Measurements from ENCODE around the gene NR1H3.

Gene NR1H3

DNA sequence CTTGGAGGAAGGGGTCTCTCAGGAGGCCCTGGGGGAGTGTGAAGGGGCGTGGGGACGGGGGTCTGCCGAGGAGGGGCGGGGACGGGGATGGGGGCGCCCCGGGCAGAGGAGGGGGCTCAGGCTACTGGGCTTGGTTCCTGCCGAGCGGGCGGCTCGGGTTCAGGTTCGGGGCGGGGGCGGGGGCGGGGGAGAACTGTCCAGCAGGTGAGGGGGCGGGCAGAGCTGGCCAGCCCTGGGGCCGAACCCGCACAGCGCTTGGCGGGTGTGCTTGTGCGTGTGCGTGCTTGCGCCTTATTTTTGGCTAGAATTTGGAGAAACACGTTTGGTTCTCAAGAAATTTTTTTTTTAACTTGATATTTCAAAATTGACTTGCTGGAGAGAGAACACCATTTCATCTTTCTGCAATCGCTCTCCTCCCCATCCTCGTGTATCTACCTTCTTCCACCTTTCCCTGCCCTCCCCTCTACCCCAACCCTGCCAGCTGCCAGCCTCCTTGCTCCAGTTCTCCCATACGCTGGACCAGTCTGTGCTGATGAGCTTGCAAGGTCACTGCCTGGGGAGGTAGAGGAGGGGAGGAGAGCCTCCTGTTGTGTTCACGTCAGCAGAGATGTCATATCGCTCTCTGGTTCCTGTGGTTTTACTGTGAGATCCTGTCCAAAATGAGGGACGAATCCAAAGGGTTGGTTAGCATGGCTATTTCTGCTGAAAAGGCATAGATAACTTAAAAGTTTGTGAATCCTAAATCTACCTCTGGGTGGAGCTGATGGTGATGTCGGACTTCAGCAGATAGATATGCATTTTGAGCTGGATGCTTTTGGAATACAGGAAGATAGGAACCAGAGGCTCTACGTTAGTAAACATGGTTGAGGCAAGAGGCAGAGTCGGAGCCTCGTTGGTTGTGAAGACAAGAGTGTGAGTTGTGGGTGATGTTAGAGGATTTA is 12.8 kb downstream of the NR1H3 start:
- DNase-seq, result no peak

- no peak for DNase-seq
These were observed 13.5 kb downstream of the NR1H3 start for GRCh38 chr11:47271328-47271727.

DNA sequence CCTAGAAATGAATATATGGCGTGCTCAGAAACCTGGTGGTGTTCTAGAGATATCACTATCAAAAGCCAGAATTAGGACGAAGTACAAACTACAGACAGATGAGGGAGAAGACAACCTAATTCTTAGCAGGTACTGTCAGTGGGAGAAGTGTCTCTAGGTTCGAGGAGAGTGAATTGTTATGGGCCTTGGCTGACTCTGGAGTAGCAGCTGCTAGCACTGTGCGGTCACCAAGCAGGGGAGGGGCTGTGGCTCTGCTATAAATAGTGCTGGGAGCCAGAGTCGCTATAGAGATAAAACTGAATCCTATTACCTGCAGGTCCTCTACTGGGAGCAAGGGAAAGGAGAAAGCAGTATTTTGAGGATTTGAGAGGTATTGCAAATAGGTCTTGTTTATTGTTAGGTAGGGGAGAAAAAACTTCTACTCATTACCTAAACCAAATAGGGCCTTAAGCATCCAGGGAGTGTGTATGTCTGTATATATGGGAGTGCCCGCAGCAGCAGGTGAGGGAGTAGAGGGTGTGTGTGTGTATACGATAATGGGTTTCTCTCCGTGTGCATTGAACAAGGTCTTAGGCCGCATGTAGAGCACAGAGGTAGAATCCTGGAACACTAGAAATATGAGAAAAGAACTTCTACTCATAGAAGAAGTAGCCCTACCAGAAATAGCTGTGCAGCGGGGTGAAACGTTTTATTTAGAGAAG is 14.3 kb downstream of the NR1H3 start:
- no peak for DNase-seq

DNA sequence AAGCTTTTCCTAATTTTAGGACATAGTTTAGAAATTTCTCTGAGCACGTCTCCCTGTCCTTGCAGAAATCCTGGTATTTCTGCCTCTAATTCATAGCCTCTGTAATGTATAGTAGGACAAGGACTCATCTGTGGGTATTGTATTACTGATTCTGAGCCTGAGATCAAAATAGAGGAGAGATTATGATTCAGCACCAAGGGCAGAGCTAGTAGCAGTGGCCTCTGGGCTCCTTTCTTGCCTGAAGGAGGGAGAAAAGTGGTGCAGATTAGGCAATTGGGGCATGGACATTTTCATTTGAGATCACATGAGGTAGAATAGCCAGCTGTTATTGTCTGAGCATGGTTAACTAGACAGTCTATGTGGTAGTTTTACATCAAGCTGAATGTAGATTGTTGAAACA is 14.9 kb downstream of the NR1H3 start:
- no peak for DNase-seq

DNA sequence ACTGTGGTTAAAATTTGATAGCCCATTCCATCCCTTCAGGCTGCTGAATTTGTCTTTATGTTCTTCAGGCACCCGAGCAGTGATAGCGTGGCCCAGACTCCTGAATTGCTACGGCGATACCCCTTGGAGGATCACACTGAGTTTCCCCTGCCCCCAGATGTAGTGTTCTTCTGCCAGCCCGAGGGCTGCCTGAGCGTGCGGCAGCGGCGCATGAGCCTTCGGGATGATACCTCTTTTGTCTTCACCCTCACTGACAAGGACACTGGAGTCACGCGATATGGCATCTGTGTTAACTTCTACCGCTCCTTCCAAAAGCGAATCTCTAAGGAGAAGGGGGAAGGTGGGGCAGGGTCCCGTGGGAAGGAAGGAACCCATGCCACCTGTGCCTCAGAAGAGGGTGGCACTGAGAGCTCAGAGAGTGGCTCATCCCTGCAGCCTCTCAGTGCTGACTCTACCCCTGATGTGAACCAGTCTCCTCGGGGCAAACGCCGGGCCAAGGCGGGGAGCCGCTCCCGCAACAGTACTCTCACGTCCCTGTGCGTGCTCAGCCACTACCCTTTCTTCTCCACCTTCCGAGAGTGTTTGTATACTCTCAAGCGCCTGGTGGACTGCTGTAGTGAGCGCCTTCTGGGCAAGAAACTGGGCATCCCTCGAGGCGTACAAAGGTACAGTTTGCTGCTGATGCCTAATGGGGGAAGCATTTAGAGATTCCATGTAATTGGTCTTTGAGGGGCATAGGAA is 16.9 kb downstream of the NR1H3 start:
- no peak for DNase-seq

GRCh38 chr11:47276923-47277322 is 19.1 kb downstream of the NR1H3 start:
- no peak for DNase-seq

- no peak for DNase-seq
These were observed 20.3 kb downstream of the NR1H3 start for GRCh38 chr11:47278058-47278457.

DNA sequence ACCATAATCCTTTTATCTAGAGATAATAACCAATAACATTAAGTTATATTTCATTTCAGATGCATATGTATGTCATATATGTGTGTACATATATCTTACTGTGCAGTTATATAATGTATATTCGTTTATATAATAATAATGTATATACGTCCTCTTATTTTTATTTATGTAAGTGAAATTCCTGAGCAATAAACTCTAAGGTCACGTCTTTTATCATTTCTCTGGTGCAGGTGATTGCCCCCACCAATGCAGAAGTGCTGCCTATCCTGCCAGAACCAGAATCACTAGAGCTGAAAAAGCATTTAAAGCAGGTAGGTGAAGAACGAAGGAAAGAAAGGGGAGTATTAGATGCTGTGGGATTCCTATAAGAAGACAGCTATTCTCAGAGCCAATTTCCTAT is 21.0 kb downstream of the NR1H3 start:
- DNase-seq, result no peak

DNA sequence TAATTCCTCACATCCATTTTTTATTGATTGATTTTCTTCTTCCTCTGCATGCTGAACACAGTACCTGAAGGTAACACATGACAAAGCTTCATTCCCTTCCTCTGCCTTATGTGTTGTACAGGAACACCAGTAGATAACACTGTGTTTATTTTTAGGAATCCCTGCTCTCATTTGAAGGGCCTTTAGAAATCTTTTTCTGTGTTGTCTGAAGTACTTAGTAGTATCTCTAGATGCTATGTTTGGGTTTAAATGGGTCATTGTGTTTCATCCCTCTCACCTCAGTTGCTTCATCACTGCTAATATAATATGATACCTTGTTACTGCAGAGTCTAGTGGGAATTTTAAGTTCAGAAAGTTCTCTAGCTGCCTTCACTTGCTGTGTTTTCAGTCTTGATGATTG is 22.3 kb downstream of the NR1H3 start:
- DNase-seq, result no peak

- DNase-seq, result no peak
These were observed 23.1 kb downstream of the NR1H3 start for GRCh38 chr11:47280860-47281259.

DNA sequence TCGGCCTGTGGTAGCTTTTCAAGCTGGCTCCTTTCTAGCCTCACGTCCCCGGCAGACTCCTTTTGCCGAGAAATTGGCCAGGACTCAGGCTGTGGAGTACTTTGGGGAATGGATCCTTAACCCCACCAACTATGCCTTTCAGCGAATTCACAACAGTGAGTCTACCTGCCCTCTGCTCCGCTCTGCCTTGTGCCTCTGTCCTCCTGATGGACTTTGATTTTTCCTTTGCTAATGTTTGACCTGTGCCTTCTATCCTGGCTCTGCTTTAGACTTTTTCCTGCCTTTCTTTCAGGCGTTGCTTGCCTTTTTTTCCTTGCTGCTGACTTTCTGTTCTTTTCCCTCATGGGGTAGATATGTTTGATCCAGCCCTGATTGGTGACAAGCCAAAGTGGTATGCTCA is 24.7 kb downstream of the NR1H3 start:
- DNase-seq, result no peak

GRCh38 chr11:47284151-47284550 is 26.4 kb downstream of the NR1H3 start:
- no peak for DNase-seq

DNA sequence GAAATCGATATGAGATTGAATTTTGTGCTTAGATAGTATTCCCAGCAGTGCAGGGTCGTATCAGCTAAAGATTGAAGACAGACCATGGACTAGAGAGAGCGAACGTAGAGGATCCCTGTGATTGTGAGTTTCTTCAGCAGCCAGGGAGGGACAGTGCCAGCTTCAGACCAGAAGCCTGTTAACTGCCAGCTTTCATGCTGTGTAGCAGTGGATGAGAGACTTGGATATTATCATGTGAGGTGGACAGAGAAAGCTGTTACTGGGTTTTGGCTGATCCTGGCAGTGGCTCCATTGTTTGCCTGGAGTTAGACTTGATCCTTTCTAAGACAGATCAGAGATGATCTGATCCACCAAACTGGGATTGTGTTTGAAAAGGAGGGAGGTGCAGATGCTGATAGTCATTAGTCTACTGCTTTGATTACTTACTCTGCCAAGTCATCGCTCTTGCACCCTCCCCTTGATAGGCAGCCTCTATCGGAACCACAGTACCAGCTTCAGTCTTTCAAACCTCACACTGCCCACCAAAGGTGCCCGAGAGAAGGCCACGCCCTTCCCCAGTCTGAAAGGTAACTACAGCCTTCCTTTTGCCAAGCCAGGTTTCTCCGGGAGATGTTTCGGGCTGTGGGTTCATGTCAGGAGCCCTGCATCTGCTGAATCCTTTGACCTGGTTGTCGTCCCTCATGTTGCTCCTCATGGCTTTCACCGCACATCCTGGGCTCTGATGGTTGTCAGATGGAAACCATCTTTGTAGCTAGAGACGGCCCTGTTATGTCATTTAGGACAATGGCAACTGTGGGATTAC is 28.4 kb downstream of the NR1H3 start:
- DNase-seq, result no peak

- DNase-seq, result no peak
These were observed 30.3 kb downstream of the NR1H3 start for GRCh38 chr11:47288066-47288465.

GRCh38 chr11:47289856-47290255 is 32.1 kb downstream of the NR1H3 start:
- no peak for DNase-seq

DNA sequence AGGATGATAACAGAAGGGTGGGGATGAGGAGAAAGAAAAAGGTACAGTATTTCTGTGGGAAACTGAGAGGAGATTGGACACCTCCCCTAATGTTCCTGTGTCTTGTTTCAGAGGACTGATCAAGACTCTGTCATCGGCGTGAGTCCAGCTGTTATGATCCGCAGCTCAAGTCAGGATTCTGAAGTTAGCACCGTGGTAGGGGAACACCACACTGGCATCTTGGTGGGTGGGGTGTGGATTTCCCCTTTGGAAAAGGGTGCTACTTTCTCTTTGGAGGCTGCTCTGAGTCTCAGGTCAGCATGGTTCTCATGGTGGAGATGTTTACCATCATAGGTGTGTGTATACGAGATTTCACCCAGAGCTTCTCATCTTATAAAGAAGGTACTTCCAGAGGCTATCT is 37.6 kb downstream of the NR1H3 start:
- no peak for DNase-seq

DNA sequence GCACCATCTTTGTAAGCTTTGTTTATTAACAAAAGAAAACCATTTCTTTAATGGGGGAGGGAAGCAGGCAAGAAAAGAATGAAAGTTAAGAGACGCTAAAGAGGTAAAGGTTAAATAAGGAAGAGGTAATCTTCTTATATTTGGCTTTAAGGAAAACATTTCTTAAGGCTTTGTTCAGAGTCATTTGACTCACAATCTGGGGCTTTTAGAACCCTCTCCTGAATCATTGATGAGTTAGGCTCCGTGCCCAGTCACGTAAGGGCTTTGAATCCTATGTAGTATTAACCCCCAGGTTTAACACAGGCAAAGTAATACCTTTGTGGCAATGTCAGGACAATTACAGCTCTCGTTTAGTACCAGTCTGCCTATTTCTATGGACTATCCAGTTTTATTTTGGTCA is 38.2 kb downstream of the NR1H3 start:
- no peak for DNase-seq

GRCh38 chr11:47299078-47299477 is 41.3 kb downstream of the NR1H3 start:
- no peak for DNase-seq

GRCh38 chr11:47302853-47303252 is 45.1 kb downstream of the NR1H3 start:
- DNase-seq, result no peak

DNA sequence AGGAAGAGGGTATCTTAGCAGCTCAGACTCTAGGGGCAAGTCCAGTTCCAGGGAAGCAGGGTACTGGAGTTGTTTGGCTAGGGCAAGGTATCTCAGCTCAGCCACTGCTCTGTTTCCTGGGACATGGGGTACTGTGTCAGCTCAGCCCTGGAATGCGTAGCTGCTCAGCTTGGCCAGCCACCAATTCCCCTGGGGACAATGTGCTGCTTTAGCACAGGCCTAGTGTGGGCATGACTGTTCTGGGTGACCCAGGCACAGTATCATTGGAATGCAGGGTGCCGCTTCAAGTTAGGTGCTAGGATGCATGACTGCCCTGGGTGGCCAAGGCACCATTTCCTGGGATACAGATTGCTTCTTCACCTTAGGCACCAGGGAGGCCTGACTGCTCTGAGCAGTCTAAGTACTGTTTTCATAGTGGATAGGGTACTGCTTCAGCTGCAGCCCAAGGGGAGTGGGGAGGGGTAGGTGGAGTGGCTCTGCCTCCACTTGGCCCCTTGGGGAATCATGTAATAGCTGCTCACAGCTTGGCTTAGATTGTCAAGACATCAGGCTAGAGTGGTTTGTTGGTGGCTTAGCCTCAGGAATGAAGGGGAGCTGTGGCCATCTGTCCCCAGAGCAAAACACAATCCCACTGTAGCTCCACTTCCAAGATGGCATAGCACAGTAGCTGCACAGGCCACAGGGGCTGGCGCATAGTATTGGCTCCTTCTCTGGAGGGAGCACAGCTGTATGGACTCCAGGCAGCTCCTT is 48.1 kb downstream of the NR1H3 start:
- DNase-seq, result no peak

GRCh38 chr11:47306484-47306844 is 48.7 kb downstream of the NR1H3 start:
- no peak for DNase-seq
